ENCODE data around the gene CCM2L. TPM values are rescaled to one million over a fixed set of nuclear protein-coding genes. Genes with fewer than 3 reads are reported as not detected.

Gene CCM2L
- total and polyA plus RNA-seq, 10 of the 15 experiments (the other 5 are each of a cell fraction or from before 2014, with no cell fraction given): not detected

GRCh38 chr20:32006053-32006452 lies 4.2 kb upstream of the CCM2L start:
- H3K9me3 ChIP-seq (replicated peaks; ENCODE audit: control insufficient read depth, insufficient read depth, low read length): no peaks in the 10 kb centered on the region
- no peaks in the 10 kb centered on the region for H4K20me1 ChIP-seq (ENCODE audit: control insufficient read depth, insufficient read depth)
- no peaks in the 10 kb centered on the region for H3K4me1 ChIP-seq (ENCODE audit: control insufficient read depth, insufficient read depth, low read length)
- H3K27me3 ChIP-seq (replicated peaks in 1 of 2; ENCODE audit: control insufficient read depth in 2 of 2, insufficient read depth in 2 of 2, low read length in 1 of 2): peaks cover 0 to 1% of the 10 kb centered on the region in 2 experiments; a peak in 1 of 4 replicates
- H3K4me3 ChIP-seq: no peak overlapping the region
- no peak for ATAC-seq
- intact Hi-C loops (cut with micrococcal nuclease; ENCODE audit: unreplicated experiment) (no loop called here), in situ Hi-C loops (cut with MboI) (no loop called here)
- RAD21 ChIA-PET (ENCODE audit: unreplicated experiment): no interaction called here
- H3K9ac ChIP-seq (ENCODE audit: control insufficient read depth, insufficient read depth, low read length): no peak overlapping the region
- SMC1A ChIA-PET (ENCODE audit: uncharacterized antibody, unreplicated experiment): no interaction called here
- H2AFZ ChIP-seq (ENCODE audit: control insufficient read depth, low read depth, low read length): no peak overlapping the region
- no peak overlapping the region for H3K4me2 ChIP-seq (ENCODE audit: control insufficient read depth, insufficient read depth)
- H3K79me2 ChIP-seq (ENCODE audit: control insufficient read depth, insufficient read depth, low read length): no peaks in the 10 kb centered on the region
- no peak for FAIRE-seq
- no peaks in the 10 kb centered on the region for H3K36me3 ChIP-seq (ENCODE audit: control insufficient read depth in 2 of 2, insufficient read depth in 2 of 2, low read length in 1 of 2)
- 27% methylated on average over 5 of the region's 5 CpGs for WGBS (ENCODE audit: insufficient coverage, insufficient replicate concordance, low lambda C conversion rate, missing lambda C conversion rate)
- POLR2A ChIA-PET: no interaction called here
- TF ChIP-seq BCL3 (IDR thresholded peaks at IDR 0.05; ENCODE audit: borderline replicate concordance, insufficient read depth, low read depth, low read length, poor library complexity, severe bottlenecking): no peak
- no peak for TF ChIP-seq LARP7 (IDR thresholded peaks at IDR 0.05)
- TF ChIP-seq SPI1 (IDR thresholded peaks at IDR 0.05; ENCODE audit: borderline replicate concordance, insufficient read depth, low read depth, low read length): no peak
- TF ChIP-seq RAD21 (IDR thresholded peaks at IDR 0.05; ENCODE audit: insufficient read depth, low read depth, low read length): no peak
- BruUV-seq (replicated peaks): no TSS peak
- CTCF ChIA-PET: interaction anchor here (1.1 kb wide), 1 partner anchor 20 kb away, joined by 3 read pairs; no protein-coding TSS in a partner anchor
- no peak for DNase-seq (ENCODE audit: low read depth, low spot score)
- no peak overlapping the region for H3K27ac ChIP-seq (ENCODE audit: control insufficient read depth, insufficient read depth)
